ENCODE results near the gene PDCD1LG2.
"Not testable (repeated sequence)": the region's sequence is repeated elsewhere in the genome, so short reads cannot be mapped to it uniquely, and the experiment has no call there.

The PDCD1LG2 gene

DNA sequence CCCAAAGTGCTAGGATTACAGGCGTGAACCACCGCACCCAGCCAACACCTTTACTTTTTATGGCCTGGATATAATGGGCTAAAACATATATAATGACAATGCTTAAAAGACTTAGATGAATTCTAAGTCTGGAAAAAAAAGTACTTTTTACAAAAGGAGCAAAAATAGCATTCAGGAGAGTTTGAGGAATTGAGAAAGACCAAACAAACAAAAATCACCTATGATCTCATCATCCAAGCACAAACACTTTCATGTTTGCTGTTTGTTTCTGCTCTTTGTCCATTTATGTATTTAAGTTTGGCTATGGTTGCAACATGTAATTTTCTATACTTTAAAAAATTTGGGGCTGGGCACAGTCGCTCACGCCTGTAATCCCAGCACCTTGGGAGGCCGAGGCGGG is 63.8 kb downstream of the PDCD1LG2 start:
- DNase-seq (ENCODE audit: low spot score) = no peak
- TF ChIP-seq, protein P1, sequence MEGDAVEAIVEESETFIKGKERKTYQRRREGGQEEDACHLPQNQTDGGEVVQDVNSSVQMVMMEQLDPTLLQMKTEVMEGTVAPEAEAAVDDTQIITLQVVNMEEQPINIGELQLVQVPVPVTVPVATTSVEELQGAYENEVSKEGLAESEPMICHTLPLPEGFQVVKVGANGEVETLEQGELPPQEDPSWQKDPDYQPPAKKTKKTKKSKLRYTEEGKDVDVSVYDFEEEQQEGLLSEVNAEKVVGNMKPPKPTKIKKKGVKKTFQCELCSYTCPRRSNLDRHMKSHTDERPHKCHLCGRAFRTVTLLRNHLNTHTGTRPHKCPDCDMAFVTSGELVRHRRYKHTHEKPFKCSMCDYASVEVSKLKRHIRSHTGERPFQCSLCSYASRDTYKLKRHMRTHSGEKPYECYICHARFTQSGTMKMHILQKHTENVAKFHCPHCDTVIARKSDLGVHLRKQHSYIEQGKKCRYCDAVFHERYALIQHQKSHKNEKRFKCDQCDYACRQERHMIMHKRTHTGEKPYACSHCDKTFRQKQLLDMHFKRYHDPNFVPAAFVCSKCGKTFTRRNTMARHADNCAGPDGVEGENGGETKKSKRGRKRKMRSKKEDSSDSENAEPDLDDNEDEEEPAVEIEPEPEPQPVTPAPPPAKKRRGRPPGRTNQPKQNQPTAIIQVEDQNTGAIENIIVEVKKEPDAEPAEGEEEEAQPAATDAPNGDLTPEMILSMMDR (IDR thresholded peaks at IDR 0.05; ENCODE audit: extremely low read depth, missing control alignments) = no peak

DNA sequence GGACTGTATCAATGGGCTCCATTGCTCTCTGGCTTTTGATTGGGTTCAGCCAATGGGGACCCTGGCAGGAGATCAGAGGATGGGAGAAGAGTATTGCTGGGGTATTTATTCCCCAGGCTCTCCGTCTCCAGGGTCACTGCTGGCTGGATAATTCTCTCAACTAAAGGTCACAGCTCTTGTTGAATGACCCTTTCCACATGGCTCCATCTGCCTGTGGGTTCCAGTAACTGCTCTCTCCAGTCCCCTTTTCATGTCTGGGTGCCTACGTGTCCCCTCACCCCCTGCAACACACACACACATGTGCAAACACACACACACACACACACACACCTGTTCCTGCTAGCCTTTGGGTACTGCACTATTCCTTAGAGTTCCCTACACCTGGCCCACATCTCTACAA is 64.7 kb downstream of the PDCD1LG2 start:
- TF ChIP-seq, protein P1 (IDR thresholded peaks at IDR 0.05; ENCODE audit: extremely low read depth, missing control alignments) = no peak
- no peak for DNase-seq (ENCODE audit: low spot score)

DNA sequence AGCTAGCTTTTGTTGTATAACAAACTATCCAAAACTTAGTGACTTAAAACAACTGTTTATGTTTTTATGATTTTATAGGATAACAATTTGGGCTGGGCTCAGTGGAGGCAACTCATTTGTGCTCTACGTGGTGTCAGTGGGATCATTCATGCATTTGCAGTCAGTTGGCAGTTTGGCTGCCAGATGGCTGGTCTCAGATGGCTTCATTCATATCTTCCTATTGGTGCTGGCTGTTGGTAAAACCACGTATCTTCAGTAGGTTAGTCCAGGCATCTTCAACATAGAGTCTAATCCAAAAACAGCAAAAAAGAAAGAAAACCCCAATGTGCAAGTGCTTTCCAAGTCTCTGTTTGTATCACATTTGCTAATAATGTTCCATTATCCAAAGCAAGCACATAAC is 66.9 kb downstream of the PDCD1LG2 start:
- no peak for DNase-seq (ENCODE audit: low spot score)
- TF ChIP-seq, protein P1 (IDR thresholded peaks at IDR 0.05; ENCODE audit: extremely low read depth, missing control alignments) = no peak

DNA sequence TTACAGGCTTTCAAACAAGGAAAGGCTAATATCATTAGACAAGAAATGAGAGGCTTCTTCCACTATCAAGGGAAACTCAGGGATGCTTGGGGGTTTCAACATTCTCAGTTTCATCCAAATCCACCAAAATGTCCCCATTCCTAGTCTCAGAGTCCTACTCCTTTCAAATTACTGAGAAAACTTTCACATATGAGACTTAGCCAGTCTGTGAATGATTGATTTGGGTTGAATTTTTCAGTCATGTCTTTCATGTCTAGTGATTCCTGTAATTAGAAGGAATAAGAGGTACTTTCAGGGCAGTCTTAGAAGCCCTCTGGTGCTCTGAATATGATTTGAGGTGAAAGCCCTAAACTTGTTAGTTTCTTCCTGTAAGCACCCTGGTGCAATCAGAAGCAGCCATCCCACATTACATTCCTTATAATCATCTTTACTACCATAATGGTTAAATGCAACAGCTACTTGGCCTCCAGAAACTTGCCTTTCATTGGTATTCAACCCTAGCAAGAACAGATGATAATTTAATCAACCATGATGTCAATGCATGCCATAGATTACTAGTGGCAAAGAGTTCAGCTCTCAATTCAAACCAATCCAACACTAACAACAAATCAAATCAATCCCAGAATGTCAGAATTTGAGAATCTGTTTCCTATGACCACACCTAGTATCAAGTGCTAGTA is 67.8 kb downstream of the PDCD1LG2 start:
- DNase-seq (ENCODE audit: low spot score) = no peak

DNA sequence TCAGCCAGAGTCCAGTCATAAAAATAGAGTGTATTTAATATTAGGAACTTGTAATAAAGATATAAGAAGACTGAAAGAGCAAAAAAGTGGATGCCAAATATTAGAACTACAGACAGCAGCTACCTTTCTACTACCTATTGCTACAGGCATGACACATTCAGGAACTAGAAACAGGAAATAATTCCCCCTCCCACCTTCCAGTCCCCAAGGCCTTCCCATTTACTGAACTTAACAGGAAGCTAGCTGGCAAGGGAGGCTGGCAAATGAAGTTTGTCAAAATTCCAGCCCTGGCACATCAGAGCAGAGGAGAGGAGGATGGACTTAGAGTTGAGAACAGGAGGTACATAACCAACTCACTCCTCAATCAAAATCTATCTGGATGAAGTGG is 68.4 kb downstream of the PDCD1LG2 start:
- DNase-seq (ENCODE audit: low spot score) = no peak
- TF ChIP-seq, protein P1 (IDR thresholded peaks at IDR 0.05; ENCODE audit: extremely low read depth, missing control alignments) = no peak

More for the DNA sequence above, 67.8 kb downstream of the PDCD1LG2 start:
- TF ChIP-seq, protein P1 (IDR thresholded peaks at IDR 0.05; ENCODE audit: extremely low read depth, missing control alignments) = no peak

DNA sequence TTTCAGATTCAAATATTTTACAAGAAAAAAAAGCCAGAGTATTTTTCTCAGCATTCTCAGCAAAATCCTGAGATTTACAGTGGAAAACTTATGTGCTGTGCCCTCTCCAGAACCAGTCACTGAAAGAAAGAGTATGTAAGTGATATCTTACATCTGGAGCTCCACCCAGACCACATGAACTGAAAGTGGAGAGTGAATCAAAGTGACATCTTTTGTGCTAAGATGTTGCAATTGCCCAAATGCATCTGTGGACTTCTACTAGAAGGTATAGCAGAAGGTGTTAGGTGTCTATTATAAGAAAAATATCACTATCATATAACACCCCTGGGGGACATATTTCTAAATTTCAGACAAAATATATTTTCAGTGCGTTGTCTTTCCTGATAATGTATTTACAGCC is 69.5 kb downstream of the PDCD1LG2 start:
- no peak for DNase-seq (ENCODE audit: low spot score)
- TF ChIP-seq, protein P1 (IDR thresholded peaks at IDR 0.05; ENCODE audit: extremely low read depth, missing control alignments) = no peak

DNA sequence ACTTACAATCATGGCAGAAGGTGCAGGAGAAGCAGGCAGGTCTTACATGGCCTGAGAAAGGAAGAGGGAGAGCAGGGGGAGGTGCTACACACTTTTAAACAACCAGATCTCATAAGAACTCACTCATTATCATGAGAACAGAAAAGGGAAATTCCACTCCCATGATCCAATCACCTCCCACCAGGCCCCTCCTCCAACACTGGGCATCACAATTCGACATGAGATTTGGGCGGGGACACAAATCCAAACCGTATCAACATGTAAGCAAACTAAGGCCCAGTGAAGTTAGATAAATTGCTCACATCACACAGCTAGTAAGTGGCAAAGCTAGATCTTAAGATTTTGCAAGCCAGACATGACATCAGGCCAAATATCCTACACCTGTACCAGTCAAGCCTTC is 70.3 kb downstream of the PDCD1LG2 start:
- TF ChIP-seq, protein P1 (IDR thresholded peaks at IDR 0.05; ENCODE audit: extremely low read depth, missing control alignments) = no peak
- DNase-seq (ENCODE audit: low spot score) = no peak

DNA sequence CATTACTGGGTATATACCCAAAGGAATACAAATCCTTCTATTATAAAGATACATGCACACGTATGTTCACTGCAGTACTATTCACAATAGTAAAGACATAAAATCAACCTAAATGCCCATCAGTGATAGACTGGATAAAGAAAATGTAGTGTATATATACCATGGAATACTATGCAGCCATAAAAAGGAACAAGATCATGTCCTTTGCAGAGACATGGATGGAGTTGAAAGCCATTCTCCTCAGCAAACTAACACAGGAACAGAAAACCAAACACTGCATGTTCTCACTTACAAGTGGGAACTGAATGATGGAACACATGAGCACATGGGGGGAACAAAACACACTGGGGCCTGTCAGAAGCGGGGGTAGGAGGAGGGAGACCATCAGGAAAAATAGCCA is 71.4 kb downstream of the PDCD1LG2 start:
- not testable (repeated sequence) for DNase-seq (ENCODE audit: low spot score)
